Activated naive CD4-positive, alpha-beta T cell treated with anti-CD3 and anti-CD28 coated beads for 36 hours (primary cell): ENCODE data around the gene TUBGCP3. TPM values are rescaled to one million over a fixed set of nuclear protein-coding genes. Genes with fewer than 3 reads are reported as not detected.
"Not testable (repeated sequence)": the region's sequence is repeated elsewhere in the genome, so short reads cannot be mapped to it uniquely, and the experiment has no call there.

Source experiments
- CTCF ChIA-PET: fragments of 350-600 bp; sonication (Branson Sonifier 250); formaldehyde crosslinking; loops from one replicate; lab custom pipeline; 2021; ENCODE audit warnings: antibody characterized with exemption; lab: Charles Lee
- DNase-seq: peaks from one replicate; pipeline ENCODE4 v3.0.0-alpha.2; 2020
- H3K27ac Mint-ChIP-seq: one replicate; pipeline ENCODE4 v1.8.0; 2021; ENCODE audit warnings: mild to moderate bottlenecking, mixed read lengths
- H3K27me3 Mint-ChIP-seq: one replicate; pipeline ENCODE4 v1.8.0; 2021; ENCODE audit warnings: low read depth, mixed read lengths
- H3K36me3 Mint-ChIP-seq: one replicate; pipeline ENCODE4 v1.8.0; 2021; ENCODE audit warnings: low read depth, mixed read lengths
- H3K4me1 Mint-ChIP-seq: one replicate; pipeline ENCODE4 v1.8.0; 2021; ENCODE audit warnings: low read depth, mixed read lengths
- H3K4me3 Mint-ChIP-seq: one replicate; pipeline ENCODE4 v1.8.0; 2021; ENCODE audit warnings: mild to moderate bottlenecking, moderate library complexity, mixed read lengths
- H3K9me3 Mint-ChIP-seq: one replicate; pipeline ENCODE4 v1.8.0; 2021; ENCODE audit warnings: mixed read lengths
- intact Hi-C: fragments of 100-400 bp; cut with micrococcal nuclease; formaldehyde crosslinking; loops from one replicate; pipeline ENCODE4 v1.15.1; 2023
- total RNA-seq, 2 experiments: library from RNA; stranded (reverse); gene quantifications; one replicate each; pipeline ENCODE4 v1.2.3, GENCODE V29; 2021

TUBGCP3 gene
- total RNA-seq, 2 experiments from 2014 or later: 87.5 to 88.3 TPM

GRCh38 chr13:112569821-112570220 is 18.1 kb downstream of the TUBGCP3 start:
- H3K4me3 Mint-ChIP-seq: no peak overlapping the region
- peaks cover 22% of the 10 kb centered on the region for H3K36me3 Mint-ChIP-seq
- no peaks in the 10 kb centered on the region for H3K27me3 Mint-ChIP-seq
- intact Hi-C loops: no loop called here
- no peak overlapping the region for H3K27ac Mint-ChIP-seq
- H3K9me3 Mint-ChIP-seq: no peaks in the 10 kb centered on the region
- CTCF ChIA-PET: no interaction called here
- peaks cover 47% of the 10 kb centered on the region for H3K4me1 Mint-ChIP-seq
- DNase-seq: no peak

GRCh38 chr13:112567161-112567862 is 20.6 kb downstream of the TUBGCP3 start:
- CTCF ChIA-PET: interaction anchor here (1.1 kb wide), 1 partner anchor 38 kb away, joined by 4 read pairs; no protein-coding TSS in a partner anchor
- intact Hi-C loops: no loop called here
- Mint-ChIP-seq H3K27me3 (no peaks in the 10 kb centered on the region), H3K4me1 (peaks cover 29% of the 10 kb centered on the region), H3K4me3 (no peak overlapping the region), H3K9me3 (no peaks in the 10 kb centered on the region), H3K36me3 (peaks cover 36% of the 10 kb centered on the region), H3K27ac (no peak overlapping the region)
- no peak for DNase-seq

- DNase-seq: no peak
- CTCF ChIA-PET: interaction anchor here (0.7 kb wide), 1 partner anchor 18 kb away, joined by 3 read pairs; no protein-coding TSS in a partner anchor
- no peak overlapping the region for H3K27ac Mint-ChIP-seq
- H3K9me3 Mint-ChIP-seq: no peaks in the 10 kb centered on the region
- H3K36me3 Mint-ChIP-seq: peaks cover 48% of the 10 kb centered on the region
- intact Hi-C loops: no loop called here
- no peaks in the 10 kb centered on the region for H3K27me3 Mint-ChIP-seq
- H3K4me1 Mint-ChIP-seq: peaks cover 4% of the 10 kb centered on the region
- no peak overlapping the region for H3K4me3 Mint-ChIP-seq
Observed at GRCh38 chr13:112562786-112563383, 25.1 kb downstream of the TUBGCP3 start.

GRCh38 chr13:112562254-112562653 is 25.7 kb downstream of the TUBGCP3 start:
- no peak for DNase-seq
- H3K4me1 Mint-ChIP-seq: peaks cover 4% of the 10 kb centered on the region
- H3K4me3 Mint-ChIP-seq: no peak overlapping the region
- H3K9me3 Mint-ChIP-seq: no peaks in the 10 kb centered on the region
- peaks cover 48% of the 10 kb centered on the region for H3K36me3 Mint-ChIP-seq
- CTCF ChIA-PET: interaction anchor here (0.7 kb wide), 1 partner anchor 18 kb away, joined by 3 read pairs; no protein-coding TSS in a partner anchor
- H3K27me3 Mint-ChIP-seq: no peaks in the 10 kb centered on the region
- intact Hi-C loops: no loop called here
- H3K27ac Mint-ChIP-seq: no peak overlapping the region

- peaks cover 46% of the 10 kb centered on the region for H3K36me3 Mint-ChIP-seq
- CTCF ChIA-PET: interaction anchor here (1.7 kb wide), 1 partner anchor 34 kb away, joined by 5 read pairs; no protein-coding TSS in a partner anchor
Observed at GRCh38 chr13:112561478-112561877, 26.5 kb downstream of the TUBGCP3 start.

GRCh38 chr13:112558696-112559418 is 29.1 kb downstream of the TUBGCP3 start:
- Mint-ChIP-seq H3K9me3 (no peaks in the 10 kb centered on the region), H3K4me1 (peaks cover 4% of the 10 kb centered on the region), H3K4me3 (no peak overlapping the region), H3K27me3 (no peaks in the 10 kb centered on the region), H3K36me3 (peaks cover 52% of the 10 kb centered on the region), H3K27ac (no peak overlapping the region)
- intact Hi-C loops: no loop called here
- CTCF ChIA-PET: no interaction called here
- no peak for DNase-seq

More at GRCh38 chr13:112561478-112561877, 26.5 kb downstream of the TUBGCP3 start:
- Mint-ChIP-seq H3K4me1 (peaks cover 4% of the 10 kb centered on the region), H3K27me3 (no peaks in the 10 kb centered on the region), H3K27ac (no peak overlapping the region), H3K4me3 (no peak overlapping the region), H3K9me3 (no peaks in the 10 kb centered on the region)
- intact Hi-C loops: no loop called here
- no peak for DNase-seq

GRCh38 chr13:112556600-112556999 is 31.4 kb downstream of the TUBGCP3 start:
- CTCF ChIA-PET: interaction anchor here (1.1 kb wide), 1 partner anchor 14 kb away, joined by 3 read pairs; no protein-coding TSS in a partner anchor
- Mint-ChIP-seq H3K27ac (no peak overlapping the region), H3K9me3 (no peaks in the 10 kb centered on the region), H3K4me3 (no peak overlapping the region), H3K27me3 (no peaks in the 10 kb centered on the region), H3K36me3 (peaks cover 53% of the 10 kb centered on the region), H3K4me1 (peaks cover 2% of the 10 kb centered on the region)
- intact Hi-C loops: no loop called here
- DNase-seq: no peak

- peaks cover 56% of the 10 kb centered on the region for H3K36me3 Mint-ChIP-seq
Observed at GRCh38 chr13:112554214-112554850, 33.6 kb downstream of the TUBGCP3 start.

GRCh38 chr13:112548975-112549374 is 39.0 kb downstream of the TUBGCP3 start:
- intact Hi-C loops, H3K4me1 Mint-ChIP-seq, H3K9me3 Mint-ChIP-seq, H3K27ac Mint-ChIP-seq, H3K27me3 Mint-ChIP-seq, H3K4me3 Mint-ChIP-seq, DNase-seq, CTCF ChIA-PET: not testable (repeated sequence)
- H3K36me3 Mint-ChIP-seq: peaks cover 71% of the 10 kb centered on the region

More at GRCh38 chr13:112554214-112554850, 33.6 kb downstream of the TUBGCP3 start:
- no peaks in the 10 kb centered on the region for H3K4me1 Mint-ChIP-seq
- intact Hi-C loops: no loop called here
- H3K9me3 Mint-ChIP-seq: no peaks in the 10 kb centered on the region
- DNase-seq: no peak
- H3K4me3 Mint-ChIP-seq: no peak overlapping the region
- CTCF ChIA-PET: no interaction called here
- H3K27me3 Mint-ChIP-seq: no peaks in the 10 kb centered on the region
- H3K27ac Mint-ChIP-seq: no peak overlapping the region

- no peaks in the 10 kb centered on the region for H3K4me1 Mint-ChIP-seq
- no peaks in the 10 kb centered on the region for H3K27me3 Mint-ChIP-seq
- no peak overlapping the region for H3K4me3 Mint-ChIP-seq
- DNase-seq: no peak
- H3K27ac Mint-ChIP-seq: no peak overlapping the region
- peaks cover 59% of the 10 kb centered on the region for H3K36me3 Mint-ChIP-seq
- intact Hi-C loops: no loop called here
- CTCF ChIA-PET: no interaction called here
- no peaks in the 10 kb centered on the region for H3K9me3 Mint-ChIP-seq
Observed at GRCh38 chr13:112545856-112546255, 42.1 kb downstream of the TUBGCP3 start.

GRCh38 chr13:112532837-112533745 is 54.9 kb downstream of the TUBGCP3 start:
- intact Hi-C loops: no loop called here
- CTCF ChIA-PET: no interaction called here
- peaks cover 4% of the 10 kb centered on the region for H3K4me1 Mint-ChIP-seq
- no peak overlapping the region for H3K4me3 Mint-ChIP-seq
- peak; percentile 18 for DNase-seq
- H3K27ac Mint-ChIP-seq: no peak overlapping the region
- H3K9me3 Mint-ChIP-seq: no peaks in the 10 kb centered on the region
- no peaks in the 10 kb centered on the region for H3K27me3 Mint-ChIP-seq
- peaks cover 16% of the 10 kb centered on the region for H3K36me3 Mint-ChIP-seq
